SK-N-MC (cell line): ENCODE results near the gene SLC23A1.

Experiments used
- EZH2 ChIP-seq: fragments of 200-600 bp; sonication (generic); IDR thresholded peaks from one replicate; pipeline ENCODE4 v1.6.1; 2017; ENCODE audit warnings: antibody characterized with exemption
- POLR2AphosphoS5 ChIP-seq: IDR thresholded peaks from 2 replicates; pipeline ENCODE4 v1.6.1; 2012; ENCODE audit warnings: mild to moderate bottlenecking, low read depth, low read length, borderline replicate concordance

DNA sequence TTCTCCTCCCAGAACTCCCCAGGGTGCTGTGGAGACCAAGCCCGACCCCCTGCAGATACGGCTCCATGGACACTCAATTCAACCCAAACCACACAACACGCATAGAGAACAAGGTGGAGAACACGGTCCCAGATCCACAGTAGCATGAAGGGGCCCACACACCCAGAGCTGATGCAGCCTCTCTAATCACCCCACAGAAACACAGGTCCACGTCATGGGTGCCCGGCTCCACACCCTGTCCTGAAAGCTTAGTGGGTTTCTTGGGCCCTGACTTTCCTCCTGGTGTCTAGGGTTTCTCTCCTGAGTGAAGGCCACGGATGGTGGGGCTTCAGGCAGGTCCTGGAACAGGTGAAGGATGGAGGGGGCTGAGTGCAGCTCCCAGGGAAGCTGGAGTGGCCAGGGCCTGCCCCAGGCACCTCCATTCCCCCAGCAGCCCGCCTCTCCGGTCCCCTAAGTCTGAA, 1.5 kb upstream of the SLC23A1 start:
- TF ChIP-seq EZH2 (no peak), POLR2AphosphoS5 (no peak)
